Measurements from ENCODE around the gene SH3PXD2A. TPM values are rescaled to one million over a fixed set of nuclear protein-coding genes. Genes with fewer than 3 reads are reported as not detected.

Gene SH3PXD2A
- total and polyA plus RNA-seq, 4 donors = 23.1 to 41.2 (median 32.7) TPM

DNA sequence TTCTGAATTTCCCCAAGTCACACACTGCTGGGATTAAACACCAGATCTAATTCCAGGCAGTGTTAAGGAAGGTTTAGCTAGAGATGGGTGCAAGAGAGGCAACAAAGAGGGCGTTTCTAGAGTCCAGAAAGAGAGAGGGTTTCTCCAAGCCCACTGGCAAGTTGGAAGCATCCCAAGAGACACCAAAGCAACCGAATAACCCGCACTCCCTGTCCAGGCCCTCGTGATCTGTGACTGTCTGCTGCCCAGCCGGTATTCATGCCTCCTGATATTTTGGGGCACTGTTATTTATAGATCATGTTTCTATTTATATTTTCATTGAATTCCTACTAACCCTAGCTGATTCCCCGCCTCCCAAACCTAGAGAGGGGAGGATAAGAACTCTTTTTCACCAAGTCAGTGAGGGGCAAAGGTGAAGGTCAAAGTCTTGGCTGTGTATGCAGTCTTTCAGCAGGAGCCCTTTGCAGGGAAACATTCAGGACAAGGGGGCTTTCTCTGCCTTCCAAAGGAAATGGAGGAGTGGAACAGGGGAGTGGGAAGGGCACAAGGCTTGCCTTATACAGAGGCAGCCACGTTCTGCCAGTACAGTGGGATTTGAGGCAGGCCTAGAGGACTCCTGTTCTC lies 103.6 kb downstream of the SH3PXD2A start:
- Histone ChIP-seq H3K4me1 (ENCODE audit: control insufficient read depth, insufficient read depth, low read length) (peaks cover 18% of the 10 kb centered on the region), H3K27me3 (ENCODE audit: control insufficient read depth, insufficient read depth, low read length) (peaks cover 4% of the 10 kb centered on the region), H3K27ac (ENCODE audit: low read depth, low read length) (no peak overlapping the region), H3K9me3 (ENCODE audit: control insufficient read depth, insufficient read depth, low read length) (no peaks in the 10 kb centered on the region), H3K36me3 (ENCODE audit: control insufficient read depth, insufficient read depth, low read length) (peaks cover 5% of the 10 kb centered on the region), H3K4me3 (ENCODE audit: low read depth, low read length) (no peak overlapping the region)
- peak in 1 of 6 donors; percentile 45 for DNase-seq (ENCODE audit: low read depth in 4 of 6, low spot score in 6 of 6)
- 71% methylated on average over 1 of the region's 7 CpGs for WGBS (ENCODE audit: insufficient coverage)

DNA sequence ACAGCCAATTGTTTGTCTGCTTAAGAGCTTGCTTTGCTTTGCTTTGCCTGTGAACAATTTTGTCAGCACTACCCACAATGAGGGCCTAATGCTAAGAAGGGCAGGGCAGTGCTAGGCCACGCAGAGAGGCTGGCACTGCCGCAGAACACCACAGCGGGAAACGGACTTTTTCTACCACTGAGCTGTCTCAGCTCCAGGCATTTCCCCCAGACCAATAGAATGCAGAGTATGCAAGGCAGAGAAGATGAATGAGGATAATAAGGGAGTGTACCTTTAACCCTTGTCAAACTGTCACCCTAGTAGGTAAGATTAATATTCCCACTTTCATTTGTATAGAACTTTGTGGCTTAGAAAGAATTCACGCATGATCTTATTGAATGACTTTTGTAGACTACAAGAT lies 104.5 kb downstream of the SH3PXD2A start:
- Histone ChIP-seq H3K4me1 (ENCODE audit: control insufficient read depth, insufficient read depth, low read length) (peaks cover 18% of the 10 kb centered on the region), H3K4me3 (ENCODE audit: low read depth, low read length) (no peak overlapping the region), H3K27me3 (ENCODE audit: control insufficient read depth, insufficient read depth, low read length) (peaks cover 4% of the 10 kb centered on the region), H3K36me3 (ENCODE audit: control insufficient read depth, insufficient read depth, low read length) (peaks cover 5% of the 10 kb centered on the region), H3K9me3 (ENCODE audit: control insufficient read depth, insufficient read depth, low read length) (no peaks in the 10 kb centered on the region), H3K27ac (ENCODE audit: low read depth, low read length) (no peak overlapping the region)
- WGBS (ENCODE audit: insufficient coverage) = no CpG with 5 or more reads among the region's 5 CpGs
- no peak for DNase-seq (ENCODE audit: low read depth in 4 of 6, low spot score in 6 of 6)

GRCh38 chr10:103749779-103750178 lies 105.6 kb downstream of the SH3PXD2A start:
- H3K4me1 ChIP-seq (ENCODE audit: control insufficient read depth, insufficient read depth, low read length) = peaks cover 18% of the 10 kb centered on the region
- no peaks in the 10 kb centered on the region for H3K9me3 ChIP-seq (ENCODE audit: control insufficient read depth, insufficient read depth, low read length)
- WGBS (ENCODE audit: insufficient coverage) = 97% methylated on average over 4 of the region's 7 CpGs
- no peak for DNase-seq (ENCODE audit: low read depth in 4 of 6, low spot score in 6 of 6)
- no peak overlapping the region for H3K4me3 ChIP-seq (ENCODE audit: low read depth, low read length)
- H3K36me3 ChIP-seq (ENCODE audit: control insufficient read depth, insufficient read depth, low read length) = peaks cover 5% of the 10 kb centered on the region
- H3K27me3 ChIP-seq (ENCODE audit: control insufficient read depth, insufficient read depth, low read length) = peaks cover 4% of the 10 kb centered on the region
- H3K27ac ChIP-seq (ENCODE audit: low read depth, low read length) = no peak overlapping the region

DNA sequence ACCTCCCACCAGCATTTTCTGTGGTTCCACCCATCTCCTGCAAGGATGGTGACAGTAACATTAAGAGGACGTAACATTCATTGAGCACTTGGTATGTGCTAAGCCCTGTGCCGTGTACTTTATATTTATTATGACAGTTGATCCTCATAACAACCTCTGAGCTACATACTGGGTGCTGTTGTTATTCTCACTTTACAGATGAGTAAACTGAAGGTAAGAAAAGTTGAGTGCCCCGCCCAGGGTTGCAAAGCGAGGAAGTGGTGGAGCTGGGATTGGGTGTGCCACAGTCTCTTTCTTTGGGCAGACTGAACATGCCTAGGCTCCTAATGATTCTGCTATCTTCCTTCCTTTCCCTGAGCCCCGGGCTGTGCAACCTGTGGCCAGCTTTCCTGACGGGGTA lies 107.4 kb downstream of the SH3PXD2A start:
- H3K4me3 ChIP-seq (ENCODE audit: low read depth, low read length) = no peak overlapping the region
- peaks cover 5% of the 10 kb centered on the region for H3K36me3 ChIP-seq (ENCODE audit: control insufficient read depth, insufficient read depth, low read length)
- H3K27me3 ChIP-seq (ENCODE audit: control insufficient read depth, insufficient read depth, low read length) = peaks cover 4% of the 10 kb centered on the region
- H3K4me1 ChIP-seq (ENCODE audit: control insufficient read depth, insufficient read depth, low read length) = peaks cover 18% of the 10 kb centered on the region
- no peak overlapping the region for H3K27ac ChIP-seq (ENCODE audit: low read depth, low read length)
- no peaks in the 10 kb centered on the region for H3K9me3 ChIP-seq (ENCODE audit: control insufficient read depth, insufficient read depth, low read length)
- DNase-seq (ENCODE audit: low read depth in 4 of 6, low spot score in 6 of 6) = no peak
- 75% methylated on average over 2 of the region's 6 CpGs for WGBS (ENCODE audit: insufficient coverage)

DNA sequence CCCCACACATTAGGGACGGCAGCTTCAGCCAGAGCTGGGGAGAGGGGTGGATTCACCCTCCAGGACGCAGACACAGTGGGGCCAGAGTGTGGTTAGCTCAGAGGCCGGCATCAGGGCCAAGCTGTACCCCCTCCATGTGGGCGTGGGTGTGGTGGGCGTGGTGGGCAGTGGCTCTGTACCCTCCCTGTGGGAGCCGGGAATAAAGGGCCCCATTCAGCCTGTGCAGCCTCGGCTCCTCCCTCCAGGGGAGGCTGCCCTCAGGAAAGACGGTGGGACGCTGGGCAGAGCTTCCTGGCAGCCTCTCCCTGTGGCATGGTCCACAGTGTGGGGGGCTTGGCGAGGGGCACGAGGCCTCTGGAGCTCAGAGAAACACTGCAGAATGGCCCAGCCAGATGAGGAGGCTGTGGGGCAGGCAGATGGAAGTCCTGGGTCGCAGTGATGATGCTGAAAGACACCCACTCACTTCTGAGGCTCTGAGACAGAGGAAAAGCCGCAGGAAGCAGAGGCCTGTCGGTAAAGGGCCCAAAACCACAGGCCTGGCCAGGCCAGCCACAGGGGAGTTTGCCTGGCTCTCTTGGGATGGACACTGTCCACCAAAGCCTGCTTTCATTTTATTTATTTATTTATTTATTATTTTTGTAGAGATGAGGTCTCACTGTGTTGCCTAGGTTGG lies 108.0 kb downstream of the SH3PXD2A start:
- DNase-seq (ENCODE audit: low read depth in 4 of 6, low spot score in 6 of 6) = no peak
- peaks cover 5% of the 10 kb centered on the region for H3K36me3 ChIP-seq (ENCODE audit: control insufficient read depth, insufficient read depth, low read length)
- peaks cover 18% of the 10 kb centered on the region for H3K4me1 ChIP-seq (ENCODE audit: control insufficient read depth, insufficient read depth, low read length)
- H3K27ac ChIP-seq (ENCODE audit: low read depth, low read length) = peak overlapping the region; percentile 65
- 54% methylated on average over 9 of the region's 14 CpGs for WGBS (ENCODE audit: insufficient coverage)
- H3K27me3 ChIP-seq (ENCODE audit: control insufficient read depth, insufficient read depth, low read length) = peaks cover 4% of the 10 kb centered on the region
- H3K4me3 ChIP-seq (ENCODE audit: low read depth, low read length) = no peak overlapping the region
- H3K9me3 ChIP-seq (ENCODE audit: control insufficient read depth, insufficient read depth, low read length) = no peaks in the 10 kb centered on the region

DNA sequence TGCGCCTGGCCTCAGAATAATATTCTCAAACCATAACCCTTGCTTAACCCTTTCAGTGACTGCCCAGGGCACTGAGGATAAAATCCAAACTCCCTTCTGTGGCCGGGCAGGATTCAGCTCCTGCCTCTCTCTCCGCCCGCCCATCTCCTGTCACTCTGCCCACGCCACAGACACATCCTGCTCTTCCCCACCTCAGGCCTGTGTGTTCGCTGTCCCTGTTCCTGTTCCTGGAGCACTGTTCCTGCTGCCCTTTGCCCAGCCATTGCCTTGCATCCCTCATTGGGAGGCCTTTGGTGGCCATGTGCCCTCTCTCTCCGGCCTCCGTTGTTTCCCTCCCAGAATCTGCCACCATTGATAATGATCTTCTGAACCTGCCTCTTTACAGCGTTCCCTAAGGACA lies 108.8 kb downstream of the SH3PXD2A start:
- peak overlapping the region; percentile 65 for H3K27ac ChIP-seq (ENCODE audit: low read depth, low read length)
- 72% methylated on average over 9 of the region's 9 CpGs for WGBS (ENCODE audit: insufficient coverage)

DNA sequence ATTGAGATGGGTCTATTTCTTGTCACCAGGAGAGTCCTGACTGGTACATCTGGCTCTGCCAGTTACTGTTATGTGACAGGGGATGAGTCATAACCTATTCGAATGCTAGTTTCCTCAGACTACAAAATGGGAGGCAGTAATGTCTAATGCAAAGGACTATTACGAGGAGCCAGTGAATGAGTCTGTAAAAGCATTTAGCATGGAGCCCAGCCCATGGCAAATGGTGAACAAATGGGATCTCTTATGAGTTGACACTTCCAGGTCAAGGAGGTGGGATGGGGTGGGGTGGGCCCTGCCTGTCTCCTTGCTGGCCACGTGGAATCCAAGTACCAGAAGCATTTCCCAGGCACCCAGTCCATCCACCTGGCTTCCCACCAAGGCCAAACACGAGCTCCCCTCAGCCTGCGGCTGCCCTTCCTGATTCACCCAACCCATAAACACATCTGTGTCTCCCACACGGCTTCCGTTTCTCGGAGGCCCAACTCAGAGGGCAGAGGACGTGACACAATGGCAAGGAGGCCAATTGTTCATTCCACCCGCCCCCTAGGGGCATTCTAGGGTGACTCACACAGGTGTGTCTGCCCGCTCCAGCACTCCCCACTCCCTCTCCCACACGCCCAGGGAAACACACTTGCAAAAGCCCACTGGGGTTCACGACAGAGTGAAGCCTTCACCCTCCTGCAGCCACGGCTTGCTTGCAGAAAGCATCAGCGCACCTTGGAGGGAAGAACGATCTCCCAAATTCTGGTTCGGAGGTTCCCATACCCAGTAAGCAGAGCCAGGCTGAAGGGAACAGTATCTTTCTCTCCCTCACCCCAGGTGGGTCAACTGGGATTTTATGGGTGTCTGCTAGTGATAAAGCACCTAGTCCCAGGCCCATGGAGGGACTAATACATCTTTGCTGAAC lies 109.8 kb downstream of the SH3PXD2A start:
- Histone ChIP-seq H3K9me3 (ENCODE audit: control insufficient read depth, insufficient read depth, low read length) (no peaks in the 10 kb centered on the region), H3K4me3 (ENCODE audit: low read depth, low read length) (no peak overlapping the region), H3K27ac (ENCODE audit: low read depth, low read length) (no peak overlapping the region), H3K36me3 (ENCODE audit: control insufficient read depth, insufficient read depth, low read length) (peaks cover 5% of the 10 kb centered on the region), H3K27me3 (ENCODE audit: control insufficient read depth, insufficient read depth, low read length) (peaks cover 4% of the 10 kb centered on the region), H3K4me1 (ENCODE audit: control insufficient read depth, insufficient read depth, low read length) (peaks cover 25% of the 10 kb centered on the region)
- no peak for DNase-seq (ENCODE audit: low read depth in 4 of 6, low spot score in 6 of 6)
- 81% methylated on average over 15 of the region's 17 CpGs for WGBS (ENCODE audit: insufficient coverage)

More for the DNA sequence above, 108.8 kb downstream of the SH3PXD2A start:
- H3K36me3 ChIP-seq (ENCODE audit: control insufficient read depth, insufficient read depth, low read length) = peaks cover 5% of the 10 kb centered on the region
- H3K9me3 ChIP-seq (ENCODE audit: control insufficient read depth, insufficient read depth, low read length) = no peaks in the 10 kb centered on the region
- peaks cover 4% of the 10 kb centered on the region for H3K27me3 ChIP-seq (ENCODE audit: control insufficient read depth, insufficient read depth, low read length)
- no peak for DNase-seq (ENCODE audit: low read depth in 4 of 6, low spot score in 6 of 6)
- H3K4me1 ChIP-seq (ENCODE audit: control insufficient read depth, insufficient read depth, low read length) = peaks cover 18% of the 10 kb centered on the region
- no peak overlapping the region for H3K4me3 ChIP-seq (ENCODE audit: low read depth, low read length)

DNA sequence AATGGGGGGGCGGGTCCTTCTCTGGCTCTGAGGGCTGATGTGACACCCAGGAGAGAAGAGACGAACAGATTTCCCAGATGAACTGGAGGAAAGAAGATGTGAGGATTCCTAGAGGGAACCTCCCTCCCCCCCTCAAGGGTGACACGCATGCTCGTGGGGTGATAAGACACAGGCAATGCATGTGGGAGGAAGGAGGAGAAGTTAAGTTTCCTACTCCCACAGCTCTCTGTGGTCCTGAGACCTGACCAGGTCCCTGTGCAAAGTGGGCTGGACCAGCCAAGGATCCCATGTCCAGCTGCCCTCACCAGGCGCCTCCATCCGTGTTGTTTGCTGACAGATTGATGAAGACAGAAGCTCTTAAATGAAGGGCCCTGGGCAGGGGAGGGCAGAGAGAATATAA lies 112.6 kb downstream of the SH3PXD2A start:
- no peaks in the 10 kb centered on the region for H3K9me3 ChIP-seq (ENCODE audit: control insufficient read depth, insufficient read depth, low read length)
- no CpG with 5 or more reads among the region's 6 CpGs for WGBS (ENCODE audit: insufficient coverage)
- H3K36me3 ChIP-seq (ENCODE audit: control insufficient read depth, insufficient read depth, low read length) = peaks cover 5% of the 10 kb centered on the region
- no peak overlapping the region for H3K4me3 ChIP-seq (ENCODE audit: low read depth, low read length)
- peaks cover 7% of the 10 kb centered on the region for H3K27me3 ChIP-seq (ENCODE audit: control insufficient read depth, insufficient read depth, low read length)
- peaks cover 46% of the 10 kb centered on the region for H3K4me1 ChIP-seq (ENCODE audit: control insufficient read depth, insufficient read depth, low read length)
- no peak for DNase-seq (ENCODE audit: low read depth in 4 of 6, low spot score in 6 of 6)
- H3K27ac ChIP-seq (ENCODE audit: low read depth, low read length) = no peak overlapping the region

DNA sequence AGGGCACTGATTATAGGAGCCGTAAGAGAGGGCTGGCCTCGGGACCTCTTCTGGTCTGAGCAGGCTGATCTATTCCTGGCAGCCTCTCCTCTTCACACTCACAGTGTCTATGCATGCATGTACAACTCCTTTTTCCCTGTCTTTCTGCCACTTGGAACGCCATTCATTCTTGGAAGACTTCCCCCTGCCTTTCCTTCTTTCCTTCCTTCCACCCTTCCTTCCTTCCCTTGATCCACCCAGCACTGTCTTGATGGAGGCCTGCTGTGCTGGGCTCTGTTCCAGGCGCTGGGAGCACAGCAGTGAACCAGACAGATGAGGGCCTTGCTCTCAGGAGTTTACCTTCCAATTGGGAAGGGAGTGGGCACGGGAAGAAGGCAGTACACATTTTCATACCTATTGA lies 114.8 kb downstream of the SH3PXD2A start:
- Histone ChIP-seq H3K9me3 (ENCODE audit: control insufficient read depth, insufficient read depth, low read length) (no peaks in the 10 kb centered on the region), H3K4me1 (ENCODE audit: control insufficient read depth, insufficient read depth, low read length) (peaks cover 32% of the 10 kb centered on the region), H3K36me3 (ENCODE audit: control insufficient read depth, insufficient read depth, low read length) (no peaks in the 10 kb centered on the region), H3K4me3 (ENCODE audit: low read depth, low read length) (no peak overlapping the region), H3K27me3 (ENCODE audit: control insufficient read depth, insufficient read depth, low read length) (peaks cover 3% of the 10 kb centered on the region), H3K27ac (ENCODE audit: low read depth, low read length) (no peak overlapping the region)
- DNase-seq (ENCODE audit: low read depth in 4 of 6, low spot score in 6 of 6) = peak in 1 of 6 donors; percentile 34
- WGBS (ENCODE audit: insufficient coverage) = 93% methylated on average over 3 of the region's 5 CpGs

Data from spinal cord (tissue), 10 donors.